GM18508 (cell line): ENCODE measurements around the gene AQP12B.

Experiments
- ATAC-seq: cut with Tn5 transposase; IDR thresholded peaks from one replicate; pipeline ENCODE4 v1.9.1; 2021; ENCODE audit warnings: moderate number of reproducible peaks; ENCODE audit not compliant: insufficient read depth, unreplicated experiment

Gene AQP12B

DNA sequence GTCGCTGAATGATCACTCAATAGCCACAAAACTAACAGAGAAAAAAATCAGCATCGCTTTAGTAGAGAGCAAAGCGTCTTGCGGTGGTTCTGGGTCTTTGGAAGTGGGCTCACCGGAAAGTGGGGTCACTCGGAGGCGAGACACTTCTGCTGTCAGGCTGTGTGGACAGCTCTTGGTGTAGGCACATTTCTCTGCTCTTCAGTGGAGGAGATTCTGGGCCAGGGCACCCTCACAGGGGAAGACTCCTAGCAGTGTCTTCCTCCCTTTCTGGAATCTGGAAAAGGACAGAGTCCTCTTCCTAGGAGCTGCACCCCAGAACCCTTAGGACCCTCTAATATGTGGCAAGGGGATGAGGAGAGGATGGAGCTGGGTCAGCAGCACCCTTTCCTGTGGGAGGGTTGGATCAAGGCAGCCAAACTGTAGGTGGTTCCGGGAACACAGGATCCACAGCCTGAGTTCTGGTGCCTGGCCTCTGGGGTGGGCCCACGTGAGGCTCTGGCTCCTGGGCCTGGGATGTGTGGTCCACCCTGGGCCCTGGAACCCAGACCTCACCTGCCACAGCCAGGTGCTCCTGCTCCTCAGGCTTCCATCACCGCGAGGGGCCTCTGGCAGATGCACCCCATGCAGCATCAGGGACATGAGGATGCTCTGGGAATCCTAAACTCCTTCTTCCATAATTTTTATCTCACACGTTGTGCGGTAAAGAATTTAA, 32.3 kb downstream of the AQP12B start:
- no peak for ATAC-seq

DNA sequence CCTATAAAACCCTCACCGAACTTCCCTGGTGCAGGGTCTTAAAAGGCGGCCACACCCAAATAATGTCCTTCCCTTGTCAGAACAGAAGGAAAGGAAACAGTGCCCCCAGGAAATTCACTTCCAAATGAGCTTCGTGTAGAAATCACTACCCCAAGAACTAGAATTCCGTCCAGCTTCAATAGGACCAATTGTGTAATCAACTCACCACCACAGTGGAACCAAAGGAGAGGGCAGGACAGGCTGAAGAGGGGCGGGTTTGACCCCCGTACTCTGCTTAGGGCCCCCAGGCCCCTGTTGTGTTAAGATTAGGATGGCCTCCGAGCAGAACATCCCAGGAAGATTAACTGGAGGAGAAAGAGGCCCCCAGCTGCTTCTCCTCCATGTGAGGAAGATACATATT, 33.4 kb downstream of the AQP12B start:
- ATAC-seq = no peak

DNA sequence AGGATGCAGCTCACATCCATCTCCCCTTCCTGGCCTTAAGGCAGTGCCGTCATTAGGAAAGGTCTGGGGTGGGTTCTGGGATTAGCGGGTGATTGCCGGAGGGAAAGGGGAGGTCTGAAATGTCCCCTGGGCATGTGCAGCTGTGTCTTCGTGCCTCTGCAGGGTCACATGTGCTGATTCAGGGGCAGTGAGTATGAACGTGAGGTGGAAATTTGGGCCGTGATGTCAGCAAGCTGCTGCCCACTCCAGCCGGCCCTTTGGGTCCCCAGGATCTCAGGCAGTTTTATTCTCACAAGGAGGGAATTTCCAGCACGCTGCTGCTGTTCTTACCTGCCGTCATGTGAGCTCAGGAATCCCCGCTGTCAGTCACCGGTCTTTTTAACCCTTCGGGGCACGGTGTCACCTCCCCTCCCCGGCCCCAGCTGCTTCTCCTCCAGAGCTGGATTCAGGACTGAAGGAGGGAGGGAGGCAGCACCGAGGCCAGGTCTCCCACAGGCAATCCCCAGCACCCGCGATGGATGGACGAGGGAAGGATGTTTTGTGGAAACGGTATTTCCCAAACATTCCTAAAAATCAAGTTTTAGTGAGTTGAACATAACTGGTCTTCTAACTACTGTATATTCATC, 33.9 kb downstream of the AQP12B start:
- ATAC-seq = no peak

DNA sequence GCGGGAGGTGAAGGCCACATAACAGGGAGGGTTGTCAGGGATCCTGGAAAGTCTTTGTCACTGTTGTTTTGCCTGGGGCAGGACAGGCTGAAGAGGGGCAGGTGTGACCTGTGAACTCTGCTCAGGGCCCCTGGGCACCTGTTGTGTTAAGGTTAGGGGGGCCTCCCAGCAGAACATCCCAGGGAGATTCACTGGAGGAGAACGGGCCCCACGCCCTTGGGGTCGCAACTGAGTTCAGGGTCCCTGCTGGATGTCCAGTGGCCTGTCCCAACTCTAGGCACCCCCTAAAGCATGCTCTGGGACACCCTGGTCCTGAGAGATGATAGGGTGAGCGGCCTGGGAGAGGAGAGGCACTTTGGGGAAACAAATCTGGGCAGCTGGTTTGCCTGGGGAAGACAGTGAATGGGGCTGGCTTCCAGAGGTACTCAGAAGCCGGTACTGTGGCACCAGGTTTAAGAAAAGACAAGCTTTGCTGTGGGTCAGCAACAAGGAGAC, 34.5 kb downstream of the AQP12B start:
- no peak for ATAC-seq

DNA sequence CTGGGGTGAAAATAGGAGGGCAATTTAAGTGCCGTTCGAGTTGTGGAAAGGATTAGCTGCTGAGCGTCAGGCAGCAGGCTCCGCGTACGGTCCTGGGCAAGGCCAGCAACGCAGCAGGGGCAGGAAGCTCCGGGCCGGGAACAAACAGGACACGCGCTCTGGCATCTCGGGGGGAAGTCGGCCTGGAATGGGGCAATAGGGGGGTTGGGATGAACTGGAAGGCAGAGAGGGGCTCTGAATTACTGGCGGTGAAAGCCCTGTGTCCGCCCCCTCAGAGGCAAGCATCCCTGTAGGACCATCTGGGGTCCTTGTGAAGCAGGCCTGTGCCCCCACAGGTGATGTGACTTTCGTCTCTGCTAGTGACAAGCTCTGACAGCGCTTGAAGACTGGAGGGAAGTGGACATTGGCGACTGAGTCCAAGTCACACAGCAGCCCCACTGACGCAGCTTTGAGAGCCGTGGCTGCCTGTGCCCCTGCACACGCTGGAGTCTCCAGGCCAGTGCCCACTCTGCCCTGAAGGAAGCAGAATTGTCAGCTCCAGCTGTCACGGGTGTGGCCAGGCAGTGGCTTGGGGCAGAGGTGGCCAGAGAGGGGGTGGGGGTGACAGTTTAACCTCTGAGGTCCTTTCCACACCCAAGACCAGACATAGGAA, 35.1 kb downstream of the AQP12B start:
- no peak for ATAC-seq

DNA sequence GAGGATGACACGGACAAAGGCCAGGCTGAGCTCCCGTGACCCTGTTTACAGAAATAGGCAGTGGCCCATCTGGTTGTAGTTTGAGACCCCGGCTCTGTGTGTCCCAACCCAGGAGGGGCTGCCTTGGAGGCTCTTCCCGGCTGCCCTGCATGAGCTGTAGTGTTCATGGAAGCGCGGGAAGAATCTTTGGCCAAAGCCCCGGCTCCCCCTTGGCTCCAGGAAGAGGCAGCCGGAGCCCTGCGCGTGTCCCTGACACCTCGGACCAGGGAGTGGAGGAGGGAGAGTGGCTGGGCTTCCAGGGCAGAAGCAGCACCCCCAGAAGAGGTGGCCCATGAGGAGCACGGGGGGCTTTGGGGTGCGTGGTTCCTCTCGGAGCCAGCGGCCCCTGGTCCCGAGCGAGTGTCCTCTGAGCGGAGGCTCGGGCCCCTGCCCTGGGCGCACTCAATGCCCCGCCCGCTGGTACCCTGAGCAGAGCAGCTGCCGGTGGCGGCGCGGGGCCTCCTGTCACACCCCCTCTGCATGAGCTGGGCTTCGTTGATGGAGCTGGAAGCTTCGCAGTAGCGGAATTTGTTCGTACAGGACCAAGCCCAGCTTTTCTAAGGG, 35.7 kb downstream of the AQP12B start:
- no peak for ATAC-seq

DNA sequence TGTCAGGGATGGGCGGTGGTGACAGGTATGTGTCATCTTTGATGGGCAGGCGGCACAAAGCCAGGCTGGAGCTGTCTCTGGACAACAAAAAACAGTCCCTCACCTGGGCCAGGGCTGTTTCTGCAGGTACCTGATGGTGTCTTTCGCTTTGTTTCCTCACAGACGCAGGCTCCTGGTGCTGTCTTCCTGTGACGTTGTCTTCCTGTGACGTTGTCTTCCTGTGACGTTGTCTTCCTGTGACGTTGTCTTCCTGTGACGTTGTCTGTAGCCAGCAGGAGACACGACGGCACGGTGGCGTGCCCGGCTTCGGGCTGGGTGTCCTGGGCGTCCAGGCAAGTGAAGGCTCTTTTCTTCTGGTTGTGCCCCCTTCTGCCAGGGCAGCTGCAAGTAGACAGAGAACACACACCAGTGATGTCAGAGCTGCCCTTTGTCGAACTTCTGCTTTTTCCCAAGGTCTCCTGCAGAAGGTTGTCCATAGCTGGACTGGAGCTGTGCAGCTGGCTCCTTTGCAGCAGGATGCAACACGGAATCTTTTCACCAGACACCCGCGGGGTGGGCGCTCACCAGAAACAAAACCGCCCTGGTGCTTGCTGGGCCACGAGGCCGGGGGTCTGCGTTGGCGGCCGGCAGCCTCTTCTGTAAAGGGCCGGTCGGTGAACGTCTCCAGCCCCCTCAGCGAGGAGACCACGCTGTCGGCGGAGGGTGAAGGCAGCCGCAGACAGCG, 36.3 kb downstream of the AQP12B start:
- no peak for ATAC-seq

DNA sequence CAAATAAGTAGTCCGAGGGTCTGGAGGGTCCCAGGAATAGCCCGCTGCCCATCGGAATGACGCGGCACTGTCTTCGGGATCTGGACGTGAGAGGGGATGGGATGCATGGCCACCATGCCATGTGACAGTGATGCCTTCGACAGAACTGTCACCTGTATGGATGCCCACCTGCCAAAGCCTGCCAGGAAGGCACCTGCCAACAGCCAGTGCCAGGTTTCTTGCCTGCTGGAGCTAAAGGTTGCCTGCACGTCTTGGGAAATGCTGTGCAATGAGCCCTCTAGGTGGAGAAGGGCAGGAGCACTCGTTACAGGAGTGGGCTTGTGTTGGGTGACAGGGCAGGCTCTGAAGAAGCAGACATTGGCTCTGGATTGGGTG, 36.9 kb downstream of the AQP12B start:
- no peak for ATAC-seq

DNA sequence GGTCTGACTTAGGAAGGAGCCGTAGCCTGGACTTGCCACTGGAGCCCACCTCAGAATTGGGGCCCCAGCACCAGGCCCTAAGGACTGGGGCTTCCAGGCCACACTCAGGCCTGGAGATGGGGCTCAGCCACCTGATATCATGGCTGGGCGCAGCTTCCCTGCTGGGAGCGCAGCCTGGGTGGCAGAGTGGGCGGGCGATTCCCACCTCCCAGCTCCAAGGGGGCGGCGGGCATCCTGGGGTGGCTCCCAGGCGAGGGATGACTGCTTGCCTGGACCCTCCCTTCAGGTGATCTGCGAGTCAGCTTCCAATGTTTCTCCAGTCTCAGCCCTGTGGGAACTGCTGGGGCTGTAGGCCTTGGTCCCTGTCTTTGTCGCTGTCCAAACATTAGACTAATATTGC, 37.3 kb downstream of the AQP12B start:
- no peak for ATAC-seq

DNA sequence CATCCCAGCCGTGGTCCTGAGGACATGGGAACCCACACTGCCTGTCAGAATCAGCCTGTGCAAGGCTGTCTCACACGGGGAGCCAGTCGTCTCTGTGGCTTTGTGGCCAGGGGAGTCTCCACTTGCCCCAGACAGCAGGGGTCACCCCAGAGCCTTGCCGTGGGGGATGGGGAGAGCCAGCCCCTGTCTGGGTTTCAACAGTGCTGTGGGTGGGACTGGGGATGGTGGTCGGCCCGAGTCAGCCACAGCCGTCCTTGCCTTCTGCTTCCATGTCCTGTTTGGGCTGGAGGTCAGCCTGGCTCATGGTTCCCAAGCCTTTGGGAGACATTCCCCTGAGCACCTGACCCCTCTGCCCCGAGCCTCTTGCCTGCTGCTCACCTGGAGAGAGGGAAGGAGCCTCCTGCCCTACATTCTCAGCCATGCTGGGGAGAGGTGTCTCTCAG, 37.8 kb downstream of the AQP12B start:
- no peak for ATAC-seq

DNA sequence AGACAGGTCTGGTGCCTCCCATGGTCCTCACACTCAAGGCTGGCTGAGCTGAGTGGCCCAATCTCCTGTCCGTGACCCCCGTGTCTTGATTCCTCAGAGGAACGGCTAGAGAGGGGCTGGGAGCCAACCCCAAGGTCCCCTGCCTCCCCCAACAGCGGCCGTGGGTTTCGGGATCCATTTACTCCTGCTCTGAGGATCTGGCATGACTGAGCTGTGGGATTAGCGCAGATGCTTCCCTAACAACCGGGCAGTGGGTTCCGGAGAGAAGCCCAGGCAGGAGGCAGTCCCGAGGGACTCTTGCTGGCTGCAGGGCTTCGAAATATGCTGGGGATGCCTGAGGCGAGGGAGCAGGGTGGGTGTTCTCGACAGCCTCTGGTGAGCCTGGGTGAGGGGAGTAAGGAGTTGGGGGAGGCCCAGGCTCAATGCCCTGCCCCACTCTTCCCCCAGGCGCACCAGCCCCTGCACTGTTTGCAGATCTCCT, 38.5 kb downstream of the AQP12B start:
- ATAC-seq = no peak

DNA sequence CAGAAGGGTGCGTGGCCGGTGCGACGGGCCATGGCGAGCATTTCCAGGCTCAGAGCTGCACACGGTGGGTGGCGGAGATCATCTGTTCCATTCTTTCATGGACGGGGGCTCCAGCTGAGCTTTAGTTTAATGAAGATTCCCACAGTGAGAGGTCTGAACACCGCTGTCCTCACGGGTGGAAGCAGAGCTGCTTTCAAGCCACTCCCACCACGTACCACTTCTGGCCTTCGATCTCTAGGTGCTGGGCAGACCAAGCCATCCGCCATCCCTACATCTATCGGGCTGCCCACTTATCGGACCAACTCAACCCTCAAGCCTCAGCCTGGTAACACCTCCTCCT, 38.9 kb downstream of the AQP12B start:
- no peak for ATAC-seq

DNA sequence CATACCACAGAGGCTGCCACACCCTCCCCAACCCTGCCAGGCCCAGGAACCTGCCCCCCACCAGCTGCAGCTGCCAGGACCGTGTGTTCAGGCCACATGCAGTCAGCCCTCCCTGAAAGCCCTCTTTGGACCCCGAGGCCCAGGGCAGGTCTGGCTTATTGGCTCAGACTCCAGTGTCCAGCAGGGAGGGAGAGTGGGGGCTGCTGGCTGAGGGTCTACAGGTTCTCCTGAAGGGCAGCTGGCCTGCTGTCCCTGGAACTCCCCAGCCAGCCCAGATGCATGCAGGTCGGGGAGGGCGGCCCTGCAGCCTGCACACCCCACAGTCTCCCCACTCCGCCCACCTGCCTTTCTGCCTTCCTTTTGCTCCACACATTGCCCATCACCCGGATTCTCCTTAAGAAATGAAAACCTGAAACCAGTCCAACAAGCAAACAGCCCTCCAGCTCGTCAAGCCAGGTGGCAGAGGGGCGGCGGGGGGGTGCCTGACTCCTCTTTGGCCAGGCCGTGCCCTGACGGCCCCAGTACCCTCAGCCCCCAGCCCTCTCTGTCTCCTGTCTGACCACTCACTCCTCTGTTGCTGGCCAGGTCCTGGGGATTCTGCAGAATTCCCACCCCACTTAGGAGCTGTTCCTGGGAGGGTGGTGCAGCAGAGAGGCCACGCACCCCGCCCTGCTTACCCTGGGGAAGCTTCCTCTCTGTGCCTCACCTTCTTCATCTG, 39.4 kb downstream of the AQP12B start:
- ATAC-seq = no peak

DNA sequence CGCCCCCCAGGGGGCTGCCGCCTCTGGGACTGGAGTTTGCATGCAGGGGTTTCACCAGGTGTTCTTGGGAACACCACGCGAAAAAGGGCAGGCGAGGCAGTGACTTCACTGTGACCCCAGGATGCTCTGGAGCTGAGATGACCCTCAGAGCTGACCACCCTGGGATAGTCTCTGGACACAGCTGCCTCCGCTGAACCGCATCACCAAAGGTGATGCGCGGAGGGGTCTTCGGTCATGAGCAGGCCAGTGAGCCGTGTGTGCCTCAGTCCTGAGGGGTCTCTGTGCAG, 39.9 kb downstream of the AQP12B start:
- ATAC-seq = no peak

DNA sequence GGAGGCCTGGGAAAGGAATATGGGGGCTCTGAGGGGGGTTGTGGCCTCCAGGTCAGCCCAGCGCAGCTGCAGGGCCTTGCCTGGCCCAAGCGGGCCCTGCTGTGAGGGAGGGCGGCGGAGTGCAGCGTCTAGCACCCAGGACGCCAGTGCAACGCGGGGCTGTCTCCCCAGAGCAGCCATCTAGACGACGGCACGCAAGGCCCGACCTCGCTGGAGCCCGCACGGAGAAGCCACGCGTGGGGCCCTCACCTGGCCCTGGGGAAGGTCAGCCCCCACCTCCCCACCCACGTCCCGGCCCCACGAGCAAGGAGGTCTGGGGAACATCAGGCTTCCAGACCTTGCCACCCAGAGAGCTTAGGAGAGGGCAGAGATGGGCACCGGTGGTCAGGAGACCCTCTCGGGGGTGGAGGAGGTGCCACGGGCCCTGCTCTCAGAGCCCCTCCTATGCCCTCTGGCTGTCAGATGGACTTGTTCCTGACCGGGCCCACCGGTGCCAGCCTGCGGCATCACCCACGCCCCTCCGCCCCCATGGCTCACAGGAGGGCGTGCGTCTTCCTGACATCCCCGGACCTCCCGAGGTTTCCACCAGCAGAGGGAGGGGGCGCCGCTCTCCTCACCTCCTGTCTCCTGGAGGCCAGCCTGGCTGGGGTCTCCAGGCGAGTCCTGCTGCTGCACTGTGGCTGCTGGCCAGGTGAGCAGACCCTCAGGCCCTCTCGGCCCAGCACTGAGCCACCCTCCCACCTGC, 40.5 kb downstream of the AQP12B start:
- ATAC-seq = no peak

DNA sequence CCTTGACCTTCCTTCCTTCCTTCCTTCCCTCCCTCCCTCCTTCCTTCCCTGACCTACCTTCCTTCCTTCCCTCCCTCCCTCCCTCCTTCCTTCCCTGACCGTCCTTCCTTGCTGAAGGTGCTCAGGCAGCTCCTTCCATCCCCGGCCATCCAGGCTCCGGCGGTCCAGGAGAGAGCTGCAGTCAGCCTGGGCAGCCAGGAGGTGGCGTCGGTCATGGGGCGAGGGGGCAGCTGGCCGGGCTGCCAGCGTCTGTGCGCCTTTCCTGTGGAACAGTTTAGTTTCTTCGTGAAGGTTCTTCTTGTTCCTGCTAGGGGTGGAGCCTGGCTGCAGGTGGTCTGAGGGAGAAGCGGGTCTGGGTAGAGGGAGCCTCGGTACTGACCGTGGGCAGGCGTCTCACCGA, 41.7 kb downstream of the AQP12B start:
- ATAC-seq = no peak

DNA sequence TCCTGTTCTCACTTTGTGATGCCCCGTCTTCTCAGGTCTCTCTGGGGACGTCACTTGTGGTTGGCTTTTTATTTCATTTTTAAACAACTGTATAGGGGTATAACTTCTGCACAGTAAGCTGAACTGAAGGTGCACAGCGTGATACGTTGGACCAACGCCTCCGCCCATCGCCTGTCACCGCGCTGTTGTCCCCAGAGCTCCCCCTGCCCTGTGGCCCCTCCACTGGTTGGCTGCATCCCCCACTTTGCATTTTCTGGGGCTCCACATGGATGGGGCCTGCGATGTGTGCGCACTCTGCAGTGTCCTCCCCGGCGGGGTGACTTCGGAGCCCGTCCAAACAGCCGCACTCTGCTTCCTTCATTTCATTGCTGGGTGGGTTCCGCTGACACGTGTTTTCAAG, 43.1 kb downstream of the AQP12B start:
- ATAC-seq = no peak

DNA sequence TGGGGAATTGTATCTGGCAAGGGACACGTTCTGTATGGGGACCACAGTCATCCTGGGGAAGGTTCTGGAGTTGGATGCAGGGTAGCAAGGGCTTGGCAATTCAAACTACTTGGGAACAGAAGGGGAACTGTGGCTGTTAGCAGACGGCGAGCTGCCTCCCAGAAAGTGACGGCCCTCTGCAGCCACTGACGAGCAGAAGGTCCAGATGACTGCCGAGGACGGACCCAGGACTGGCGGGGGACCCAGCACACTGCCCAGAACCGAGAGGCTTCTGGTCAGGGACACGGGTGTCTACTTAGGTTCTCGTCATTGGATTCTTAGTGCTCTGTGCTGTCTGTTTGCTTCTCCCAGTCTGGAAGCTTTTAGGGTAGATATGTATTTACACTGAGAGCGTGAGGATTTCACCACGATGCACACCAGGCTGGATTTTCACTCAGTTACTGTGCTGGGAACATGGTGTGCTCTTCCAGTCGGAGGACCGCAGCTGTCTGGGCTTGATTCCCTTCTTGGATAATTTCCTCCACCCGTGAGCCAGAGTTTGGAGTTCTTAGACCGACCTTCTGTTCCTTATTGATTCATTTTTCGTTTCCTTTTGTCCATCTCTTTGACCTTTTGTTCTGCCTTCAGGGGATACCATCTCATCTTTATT, 44.0 kb downstream of the AQP12B start:
- no peak for ATAC-seq

DNA sequence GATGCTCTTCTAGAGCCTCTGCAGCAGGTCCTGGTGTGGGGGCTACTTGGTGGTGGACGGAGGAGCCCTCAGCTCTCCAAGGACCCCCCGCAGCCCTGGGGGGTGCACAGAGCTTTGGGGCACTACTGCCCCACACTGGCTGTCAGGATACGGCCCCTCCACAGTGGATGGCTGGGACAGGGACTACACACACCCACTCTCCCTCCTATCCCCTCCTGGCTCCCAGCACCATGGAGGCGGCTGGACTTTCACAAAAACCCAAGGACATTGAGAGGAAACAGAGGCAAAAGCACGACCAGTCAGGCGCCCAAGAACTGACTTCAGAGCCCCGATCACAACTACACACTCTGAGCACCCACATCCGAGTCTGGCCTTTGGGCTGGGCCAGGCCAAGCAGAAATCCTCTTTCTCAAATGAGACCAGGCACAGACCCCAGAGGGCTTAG, 44.8 kb downstream of the AQP12B start:
- no peak for ATAC-seq
